ENCODE measurements around the gene CDCP2.
A peak's percentile ranks its signal among the peaks of the same experiment; 100 is the strongest.

The CDCP2 gene

DNA sequence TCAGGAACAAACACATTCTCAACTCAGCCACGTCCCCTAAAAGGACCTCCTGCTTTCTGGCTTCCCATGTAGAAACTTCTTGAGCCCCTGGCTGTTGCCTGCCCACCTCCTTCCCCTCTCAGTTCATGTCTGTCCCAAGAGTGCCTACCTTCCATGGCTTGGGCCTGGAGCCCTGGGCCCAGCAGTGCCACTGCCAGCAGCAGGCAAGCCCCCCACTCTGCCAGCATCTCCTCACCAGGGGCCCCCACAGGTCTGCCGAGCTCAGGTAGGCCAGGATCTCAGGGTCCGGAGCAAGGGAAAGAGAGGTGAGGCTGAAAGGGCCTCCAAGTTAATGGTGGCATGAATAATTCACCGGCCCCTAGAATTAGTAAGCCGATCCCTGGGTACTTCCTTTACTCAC, at the start of gene CDCP2:
CDCP2 (minus strand) TSS at position 305 of the 400 bp plus-strand sequence; CDS start at position 227, 78 bp downstream.
- no peak for DNase-seq (ENCODE audit: low spot score)
- ATAC-seq (ENCODE audit: low read depth) = no peak
- Histone ChIP-seq H3K4me3 (ENCODE audit: severe bottlenecking) (no peak within 1 kb of the TSS), H3K9me3 (ENCODE audit: severe bottlenecking) (no peaks in the 10 kb centered on the region), H3K27me3 (ENCODE audit: insufficient read depth, poor library complexity, severe bottlenecking) (no peaks in the 10 kb centered on the region), H3K36me3 (ENCODE audit: low read depth) (no peaks in the 10 kb centered on the region), H3K4me1 (ENCODE audit: insufficient read depth, poor library complexity, severe bottlenecking) (no peaks in the 10 kb centered on the region), H3K27ac (ENCODE audit: poor library complexity, severe bottlenecking) (no peak within 1 kb of the TSS)
- TF ChIP-seq, protein P1, sequence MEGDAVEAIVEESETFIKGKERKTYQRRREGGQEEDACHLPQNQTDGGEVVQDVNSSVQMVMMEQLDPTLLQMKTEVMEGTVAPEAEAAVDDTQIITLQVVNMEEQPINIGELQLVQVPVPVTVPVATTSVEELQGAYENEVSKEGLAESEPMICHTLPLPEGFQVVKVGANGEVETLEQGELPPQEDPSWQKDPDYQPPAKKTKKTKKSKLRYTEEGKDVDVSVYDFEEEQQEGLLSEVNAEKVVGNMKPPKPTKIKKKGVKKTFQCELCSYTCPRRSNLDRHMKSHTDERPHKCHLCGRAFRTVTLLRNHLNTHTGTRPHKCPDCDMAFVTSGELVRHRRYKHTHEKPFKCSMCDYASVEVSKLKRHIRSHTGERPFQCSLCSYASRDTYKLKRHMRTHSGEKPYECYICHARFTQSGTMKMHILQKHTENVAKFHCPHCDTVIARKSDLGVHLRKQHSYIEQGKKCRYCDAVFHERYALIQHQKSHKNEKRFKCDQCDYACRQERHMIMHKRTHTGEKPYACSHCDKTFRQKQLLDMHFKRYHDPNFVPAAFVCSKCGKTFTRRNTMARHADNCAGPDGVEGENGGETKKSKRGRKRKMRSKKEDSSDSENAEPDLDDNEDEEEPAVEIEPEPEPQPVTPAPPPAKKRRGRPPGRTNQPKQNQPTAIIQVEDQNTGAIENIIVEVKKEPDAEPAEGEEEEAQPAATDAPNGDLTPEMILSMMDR (IDR thresholded peaks at IDR 0.05; ENCODE audit: poor library complexity, severe bottlenecking) = no peak

DNA sequence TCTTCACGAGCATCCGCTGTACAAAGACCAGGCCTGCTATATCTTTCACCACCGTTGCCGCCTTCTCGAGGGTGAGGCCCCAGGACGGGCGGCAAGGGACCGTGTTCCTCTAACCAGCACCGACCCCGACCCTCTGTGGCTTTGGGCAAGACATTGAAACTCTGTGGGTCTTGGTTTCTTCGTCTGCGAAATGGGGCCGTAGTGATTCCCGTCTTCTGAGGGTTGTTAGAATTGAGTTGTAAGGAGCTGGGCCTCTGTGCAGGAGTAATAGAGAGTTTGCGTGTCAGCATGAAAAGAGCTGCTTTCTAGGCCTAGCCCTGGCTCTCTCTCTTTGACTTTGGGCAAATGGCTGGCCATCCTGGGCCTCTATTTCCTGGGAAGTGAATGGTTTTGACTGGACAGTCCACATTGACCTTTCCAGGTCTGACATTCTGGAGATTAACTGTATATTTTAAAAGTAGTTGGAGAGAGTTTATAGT, 47.8 kb upstream of the CDCP2 start:
- DNase-seq (ENCODE audit: low spot score) (no peak), ATAC-seq (ENCODE audit: low read depth) (0 out of 3 replicates have a peak, but pooled peaks have one; percentile 2)
- Histone ChIP-seq H3K4me3 (ENCODE audit: severe bottlenecking) (peak overlapping the region; percentile 78), H3K4me1 (ENCODE audit: insufficient read depth, poor library complexity, severe bottlenecking) (no peaks in the 10 kb centered on the region), H3K27me3 (ENCODE audit: insufficient read depth, poor library complexity, severe bottlenecking) (no peaks in the 10 kb centered on the region), H3K27ac (ENCODE audit: poor library complexity, severe bottlenecking) (peak overlapping the region; percentile 10), H3K9me3 (ENCODE audit: severe bottlenecking) (no peaks in the 10 kb centered on the region), H3K36me3 (ENCODE audit: low read depth) (peaks cover 34% of the 10 kb centered on the region)
- TF ChIP-seq, protein P1 (IDR thresholded peaks at IDR 0.05; ENCODE audit: poor library complexity, severe bottlenecking) = no peak

GRCh38 chr1:54199765-54200518, 47.1 kb upstream of the CDCP2 start, which contains the start of the genes CYB5RL and MRPL37:
Gene CYB5RL, minus strand, starts transcription at chr1:54200030. Its CDS starts 4,414 bp downstream, at chr1:54195616.
Gene MRPL37, plus strand, starts transcription at chr1:54200167. Its CDS starts 77 bp downstream, at chr1:54200244.
- H3K27me3 ChIP-seq (ENCODE audit: insufficient read depth, poor library complexity, severe bottlenecking) = no peaks in the 10 kb centered on the region
- no peaks in the 10 kb centered on the region for H3K9me3 ChIP-seq (ENCODE audit: severe bottlenecking)
- ATAC-seq (ENCODE audit: low read depth) (peak; percentile 98), DNase-seq (ENCODE audit: low spot score) (peak; percentile 94)
- peak within 1 kb of the TSS; percentile 10 for H3K27ac ChIP-seq (ENCODE audit: poor library complexity, severe bottlenecking)
- no peaks in the 10 kb centered on the region for H3K4me1 ChIP-seq (ENCODE audit: insufficient read depth, poor library complexity, severe bottlenecking)
- peaks cover 27% of the 10 kb centered on the region for H3K36me3 ChIP-seq (ENCODE audit: low read depth)
- TF ChIP-seq, protein P1 (IDR thresholded peaks at IDR 0.05; ENCODE audit: poor library complexity, severe bottlenecking) = no peak
- peak within 1 kb of the TSS; percentile 78 for H3K4me3 ChIP-seq (ENCODE audit: severe bottlenecking)

DNA sequence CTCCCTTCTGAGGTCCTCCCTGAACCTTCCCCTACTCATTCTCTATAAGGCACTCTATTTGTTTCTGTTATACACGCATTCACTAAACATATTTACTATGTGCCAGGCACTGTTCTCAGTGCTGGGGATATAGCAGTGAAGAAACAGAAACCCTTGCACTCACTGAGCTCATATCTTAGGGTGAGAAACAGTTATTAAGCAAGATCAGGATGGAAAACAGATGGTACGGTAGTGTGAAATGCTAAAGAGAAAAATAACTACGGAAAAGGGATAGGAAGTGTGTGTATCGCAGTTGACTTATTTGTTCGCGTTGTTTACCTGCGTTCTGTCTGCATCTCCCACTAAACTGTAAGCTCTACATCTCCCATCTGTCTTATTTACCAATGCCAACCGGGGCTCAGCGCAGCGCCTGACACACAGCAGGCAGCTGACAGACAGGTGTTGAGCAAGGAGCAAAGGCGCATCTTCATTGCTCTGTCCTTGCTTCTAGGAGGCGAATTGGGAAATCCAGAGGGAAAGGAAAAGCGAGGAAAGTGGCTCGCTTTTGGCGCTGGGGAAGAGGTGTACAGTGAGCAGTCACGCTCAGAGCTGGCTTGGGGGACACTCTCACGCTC, 46.5 kb upstream of the CDCP2 start:
- Histone ChIP-seq H3K9me3 (ENCODE audit: severe bottlenecking) (no peaks in the 10 kb centered on the region), H3K27ac (ENCODE audit: poor library complexity, severe bottlenecking) (no peak overlapping the region), H3K4me3 (ENCODE audit: severe bottlenecking) (peak overlapping the region; percentile 78), H3K4me1 (ENCODE audit: insufficient read depth, poor library complexity, severe bottlenecking) (no peaks in the 10 kb centered on the region), H3K36me3 (ENCODE audit: low read depth) (peaks cover 21% of the 10 kb centered on the region), H3K27me3 (ENCODE audit: insufficient read depth, poor library complexity, severe bottlenecking) (no peaks in the 10 kb centered on the region)
- DNase-seq (ENCODE audit: low spot score) (no peak), ATAC-seq (ENCODE audit: low read depth) (peak; percentile 3; the same call in 2 of the 3 replicates)
- TF ChIP-seq, protein P1 (IDR thresholded peaks at IDR 0.05; ENCODE audit: poor library complexity, severe bottlenecking) = no peak

Data from RWPE2 (cell line).